Measurements from ENCODE around the gene EVI5L.

Gene EVI5L

DNA sequence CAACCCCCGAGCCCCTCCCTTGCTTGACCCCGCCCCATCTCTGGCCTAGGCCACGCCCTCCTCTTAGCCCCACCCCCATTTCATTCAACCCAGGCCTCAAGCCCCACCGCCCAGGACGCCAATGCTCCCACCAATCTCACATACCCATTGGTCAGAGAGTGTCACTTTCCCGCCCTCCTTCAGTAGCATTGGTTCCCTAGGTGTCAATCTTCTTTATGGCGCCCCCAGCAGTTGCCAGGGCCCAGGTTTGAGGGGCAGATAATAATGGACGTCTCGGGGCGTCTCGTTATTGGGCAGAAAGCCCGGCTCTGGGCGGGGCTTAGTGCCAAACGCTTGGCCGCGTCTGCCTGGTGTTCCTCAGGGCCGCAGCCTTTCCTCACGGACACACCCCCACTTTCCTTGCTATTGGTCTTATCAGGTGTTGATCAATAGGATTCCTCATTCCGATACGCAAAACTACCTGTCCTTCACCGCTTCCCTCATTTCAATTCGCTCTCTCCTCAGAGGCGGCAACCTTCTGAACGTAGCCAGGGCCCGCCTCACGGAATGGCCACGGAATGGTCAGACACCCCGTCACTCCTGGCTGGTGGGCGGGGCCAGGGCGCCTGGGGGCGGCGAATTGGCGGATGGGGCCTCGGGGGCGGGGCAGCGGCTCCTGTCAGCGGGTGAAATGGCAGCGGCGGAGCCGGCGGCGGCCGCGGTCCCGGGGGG is at the start of gene EVI5L:
TSS of gene EVI5L (plus strand) at position 658 of the 711 bp plus-strand sequence. CDS start 16,325 bp downstream, outside the sequence.
- no peaks in the 10 kb centered on the region for H3K9me2 ChIP-seq (replicated peaks; ENCODE audit: control insufficient read depth, low read length)
- H3K4me2 ChIP-seq (ENCODE audit: low read length): peak within 1 kb of the TSS; percentile 70
- no peak for TF ChIP-seq CTCF (IDR thresholded peaks at IDR 0.05; ENCODE audit: low read depth, low read length, poor library complexity, severe bottlenecking)
- TF ChIP-seq EZH2phosphoT487 (IDR thresholded peaks at IDR 0.05; ENCODE audit: borderline replicate concordance, low read length): no peak
- H3K36me3 ChIP-seq (ENCODE audit: control insufficient read depth, low read length): no peaks in the 10 kb centered on the region
- H3K4me3 ChIP-seq (ENCODE audit: low read length): peak within 1 kb of the TSS; percentile 54
- no peak within 1 kb of the TSS for H3K27ac ChIP-seq (ENCODE audit: low read depth, low read length)
- no peaks in the 10 kb centered on the region for H3K79me2 ChIP-seq (ENCODE audit: control insufficient read depth, low read length)
- peaks cover 11% of the 10 kb centered on the region for H3K4me1 ChIP-seq (ENCODE audit: control insufficient read depth, low read length)
- no peaks in the 10 kb centered on the region; the same call in 1 of the 2 replicates for H3K27me3 ChIP-seq (ENCODE audit: control insufficient read depth, low read length)
- no peaks in the 10 kb centered on the region for H4K20me1 ChIP-seq (ENCODE audit: control insufficient read depth, insufficient read depth, low read depth, low read length)
- H3K9me3 ChIP-seq (ENCODE audit: control insufficient read depth, insufficient read depth, low read length): no peaks in the 10 kb centered on the region
- H3F3A ChIP-seq (ENCODE audit: control insufficient read depth, insufficient read depth): no peaks in the 10 kb centered on the region

DNA sequence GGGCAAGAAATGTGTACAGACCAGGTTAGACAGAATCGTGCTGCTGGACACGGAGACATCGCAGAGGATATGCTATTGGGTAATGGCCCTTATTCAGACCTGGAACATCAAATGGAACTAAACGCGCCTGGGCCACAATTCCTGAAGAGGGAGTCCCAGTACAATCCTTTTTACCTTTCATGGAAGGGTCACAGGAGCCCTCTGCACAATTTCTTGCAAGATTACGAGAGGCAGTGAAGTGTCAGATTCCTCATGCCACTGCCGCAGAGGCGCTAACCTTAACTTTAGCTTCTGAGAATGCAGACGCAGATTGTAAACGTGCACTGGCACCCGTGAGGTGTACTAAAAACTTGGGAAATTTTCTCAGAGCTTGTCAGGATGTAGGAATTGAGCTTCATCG is 48.9 kb upstream of the EVI5L start:
- H3K4me1 ChIP-seq (ENCODE audit: control insufficient read depth, low read length): peaks cover 15% of the 10 kb centered on the region

DNA sequence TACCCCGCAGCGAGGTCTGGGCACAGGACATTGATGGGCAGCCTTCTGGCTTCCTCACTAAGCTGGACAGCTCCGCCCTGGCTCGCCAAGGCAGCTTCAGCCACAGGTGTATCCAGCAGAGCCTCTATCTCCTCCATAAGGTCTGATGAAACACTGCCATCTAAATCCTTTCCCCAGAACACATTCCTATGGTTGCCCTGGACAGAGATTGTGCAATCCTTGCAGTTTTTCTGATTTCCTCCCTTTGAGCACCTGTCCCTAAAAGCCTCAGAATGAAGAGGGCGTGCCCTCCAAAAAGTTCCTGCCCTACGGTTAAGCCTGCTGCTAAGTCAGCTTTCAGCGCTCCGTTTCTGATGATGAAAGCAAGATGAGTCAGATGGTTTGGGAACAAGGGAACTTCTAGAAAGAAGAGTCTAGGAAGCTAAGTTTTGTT is 46.0 kb upstream of the EVI5L start:
- Histone ChIP-seq H3K27ac (ENCODE audit: low read depth, low read length) (no peak overlapping the region), H3K4me2 (ENCODE audit: low read length) (no peak overlapping the region), H3F3A (ENCODE audit: control insufficient read depth, insufficient read depth) (no peaks in the 10 kb centered on the region), H3K4me3 (ENCODE audit: low read length) (no peak overlapping the region), H3K36me3 (ENCODE audit: control insufficient read depth, low read length) (no peaks in the 10 kb centered on the region), H3K27me3 (ENCODE audit: control insufficient read depth, low read length) (peaks cover 12% of the 10 kb centered on the region), H3K9me3 (ENCODE audit: control insufficient read depth, insufficient read depth, low read length) (peaks cover 6% of the 10 kb centered on the region; the same call in 1 of the 2 replicates), H3K79me2 (ENCODE audit: control insufficient read depth, low read length) (no peaks in the 10 kb centered on the region), H3K4me1 (ENCODE audit: control insufficient read depth, low read length) (peaks cover 6% of the 10 kb centered on the region), H4K20me1 (ENCODE audit: control insufficient read depth, insufficient read depth, low read depth, low read length) (no peaks in the 10 kb centered on the region), H3K9me2 (replicated peaks; ENCODE audit: control insufficient read depth, low read length) (no peaks in the 10 kb centered on the region)
- TF ChIP-seq EZH2phosphoT487 (IDR thresholded peaks at IDR 0.05; ENCODE audit: borderline replicate concordance, low read length): no peak
- no peak for TF ChIP-seq CTCF (IDR thresholded peaks at IDR 0.05; ENCODE audit: low read depth, low read length, poor library complexity, severe bottlenecking)

More for the DNA sequence above, 48.9 kb upstream of the EVI5L start:
- Histone ChIP-seq H3K4me2 (ENCODE audit: low read length) (no peak overlapping the region), H3K4me3 (ENCODE audit: low read length) (no peak overlapping the region), H4K20me1 (ENCODE audit: control insufficient read depth, insufficient read depth, low read depth, low read length) (no peaks in the 10 kb centered on the region), H3K27me3 (ENCODE audit: control insufficient read depth, low read length) (peaks cover 12% of the 10 kb centered on the region), H3K36me3 (ENCODE audit: control insufficient read depth, low read length) (no peaks in the 10 kb centered on the region), H3K79me2 (ENCODE audit: control insufficient read depth, low read length) (no peaks in the 10 kb centered on the region), H3K9me3 (ENCODE audit: control insufficient read depth, insufficient read depth, low read length) (peaks cover 6% of the 10 kb centered on the region; the same call in 1 of the 2 replicates), H3F3A (ENCODE audit: control insufficient read depth, insufficient read depth) (0 out of 2 replicates have a peak, but pooled peaks cover 3% of the 10 kb centered on the region), H3K9me2 (replicated peaks; ENCODE audit: control insufficient read depth, low read length) (no peaks in the 10 kb centered on the region), H3K27ac (ENCODE audit: low read depth, low read length) (no peak overlapping the region)
- no peak for TF ChIP-seq EZH2phosphoT487 (IDR thresholded peaks at IDR 0.05; ENCODE audit: borderline replicate concordance, low read length)
- no peak for TF ChIP-seq CTCF (IDR thresholded peaks at IDR 0.05; ENCODE audit: low read depth, low read length, poor library complexity, severe bottlenecking)
